GM18517 (cell line): ENCODE results near the gene PIP5K1B.
"Not testable (repeated sequence)": the region's sequence is repeated elsewhere in the genome, so short reads cannot be mapped to it uniquely, and the experiment has no call there.

Experiments
- ATAC-seq: cut with Tn5 transposase; IDR thresholded peaks from one replicate; pipeline ENCODE4 v1.9.1; 2021; ENCODE audit warnings: mild to moderate bottlenecking, moderate library complexity; ENCODE audit not compliant: unreplicated experiment

Gene PIP5K1B

GRCh38 chr9:69047371-69047770, 342.3 kb downstream of the PIP5K1B start:
- no peak for ATAC-seq

- no peak for ATAC-seq
Observed at GRCh38 chr9:69049094-69049493, 344.1 kb downstream of the PIP5K1B start.

GRCh38 chr9:69050936-69051335, 345.9 kb downstream of the PIP5K1B start:
- not testable (repeated sequence) for ATAC-seq

GRCh38 chr9:69054989-69055388, 349.9 kb downstream of the PIP5K1B start:
- no peak for ATAC-seq

GRCh38 chr9:69056191-69056815, 351.3 kb downstream of the PIP5K1B start:
- ATAC-seq = no peak

GRCh38 chr9:69058101-69058500, 353.1 kb downstream of the PIP5K1B start:
- no peak for ATAC-seq
